Astrocyte (in vitro differentiated cells and primary cell): ENCODE measurements around the gene IPPK.
"Not testable (repeated sequence)": the region's sequence is repeated elsewhere in the genome, so short reads cannot be mapped to it uniquely, and the experiment has no call there.

Experiments
- CTCF ChIP-seq: IDR thresholded peaks from 2 replicates; pipeline ENCODE4 v1.5.1; 2011; ENCODE audit warnings: low read depth, mild to moderate bottlenecking, inconsistent platforms, low read length, moderate library complexity; ENCODE audit not compliant: insufficient read depth
- EZH2 ChIP-seq: IDR thresholded peaks from 2 replicates; pipeline ENCODE4 v1.6.1; 2012; ENCODE audit warnings: mild to moderate bottlenecking, low read length, inconsistent platforms; ENCODE audit not compliant: insufficient read depth

DNA sequence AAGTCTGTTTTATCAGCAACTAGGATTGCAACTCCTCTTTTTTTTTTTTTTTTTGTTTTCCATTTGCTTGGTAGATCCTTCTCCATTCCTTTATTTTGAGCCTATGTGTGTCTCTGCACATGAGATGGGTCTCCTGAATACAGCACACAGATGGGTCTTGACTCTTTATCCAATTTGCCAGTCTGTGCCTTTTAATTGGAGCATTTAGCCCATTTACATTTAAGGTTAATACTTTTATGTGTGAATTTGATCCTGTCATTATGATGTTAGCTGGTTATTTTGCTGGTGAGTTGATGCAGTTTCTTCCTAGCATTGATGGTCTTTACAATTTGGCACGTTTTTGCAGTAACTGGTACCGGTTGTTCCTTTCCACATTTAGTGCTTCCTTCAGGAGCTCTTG lies 98.1 kb downstream of the IPPK start:
- TF ChIP-seq CTCF, EZH2: not testable (repeated sequence)
